Hematopoietic multipotent progenitor cell treated with erythropoietin and hydrocortisone succinate and interleukin-3 and kit ligand, for 15 days (in vitro differentiated cells): ENCODE measurements around the gene GJC1.

Source experiments
- DNase-seq: peaks from one replicate; pipeline ENCODE4 v3.0.0-alpha.2; 2015; ENCODE audit warnings: low spot score

The GJC1 gene

DNA sequence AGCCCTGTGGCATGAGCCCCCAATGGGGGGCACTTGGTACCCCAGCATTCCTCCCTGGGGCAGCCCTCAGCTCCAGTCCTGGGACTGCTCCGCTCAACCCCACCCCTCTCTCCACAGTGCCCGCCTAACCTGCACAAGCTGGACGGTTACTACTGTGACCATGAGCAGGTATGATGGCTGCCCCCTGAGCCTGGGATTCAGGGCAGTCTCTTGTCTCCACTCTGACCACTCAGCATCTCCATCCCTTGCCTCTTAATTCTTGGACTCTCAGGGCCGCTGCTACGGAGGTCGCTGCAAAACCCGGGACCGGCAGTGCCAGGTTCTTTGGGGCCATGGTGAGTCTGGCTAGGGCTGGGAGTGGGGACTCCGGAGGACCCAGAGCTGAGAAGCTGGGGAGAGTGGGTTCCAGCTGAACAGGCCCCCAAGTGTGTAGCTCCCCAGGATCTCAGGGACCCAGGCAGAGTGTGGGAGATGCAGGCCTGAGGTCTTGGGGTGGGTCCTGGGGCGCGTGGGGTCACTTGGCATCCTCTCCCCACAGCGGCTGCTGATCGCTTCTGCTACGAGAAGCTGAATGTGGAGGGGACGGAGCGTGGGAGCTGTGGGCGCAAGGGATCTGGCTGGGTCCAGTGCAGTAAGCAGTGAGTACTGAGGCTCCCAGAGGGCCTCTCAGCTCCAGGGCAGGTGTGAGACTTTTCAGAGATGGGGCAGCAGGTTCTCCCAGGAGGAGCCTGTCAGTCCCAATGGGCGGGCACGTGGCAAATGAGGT is 53.3 kb downstream of the GJC1 start:
- DNase-seq: no peak

DNA sequence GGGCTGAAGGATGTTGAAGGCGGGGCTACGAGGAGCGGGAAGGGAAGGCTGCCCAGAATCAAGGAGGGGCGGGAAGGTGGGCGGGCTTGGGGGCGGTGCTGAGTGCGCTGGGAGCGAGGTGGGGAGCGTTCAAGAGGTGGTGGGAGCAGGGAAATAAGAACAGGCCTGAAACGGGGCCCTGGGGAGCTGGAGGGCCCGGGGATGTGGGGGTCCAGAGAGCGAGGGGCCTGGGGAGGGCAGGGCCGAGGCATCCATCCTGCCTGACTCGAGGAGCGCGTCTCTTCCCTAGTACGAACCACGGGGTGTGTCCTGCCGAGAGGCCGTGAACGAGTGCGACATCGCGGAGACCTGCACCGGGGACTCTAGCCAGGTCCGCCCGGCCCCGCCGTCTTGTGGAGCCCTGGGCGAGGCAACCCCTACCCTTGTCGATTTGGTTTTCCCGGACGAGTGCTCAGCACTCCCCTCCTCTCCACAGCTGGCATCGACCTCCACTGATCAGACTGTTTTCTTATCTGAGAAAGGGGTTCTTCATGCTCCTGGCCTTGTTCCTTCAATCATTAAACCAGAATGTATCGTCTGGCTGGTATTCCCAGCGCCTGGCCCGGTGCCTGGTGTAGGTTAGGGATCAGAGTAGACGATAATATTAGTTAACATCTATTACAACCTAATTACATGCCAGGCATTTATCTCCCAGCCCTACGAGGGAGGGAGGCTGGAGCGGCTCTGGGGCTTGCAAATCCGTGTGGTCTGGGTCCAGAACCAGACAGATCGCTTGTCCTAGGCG is 54.1 kb downstream of the GJC1 start:
- DNase-seq: no peak

DNA sequence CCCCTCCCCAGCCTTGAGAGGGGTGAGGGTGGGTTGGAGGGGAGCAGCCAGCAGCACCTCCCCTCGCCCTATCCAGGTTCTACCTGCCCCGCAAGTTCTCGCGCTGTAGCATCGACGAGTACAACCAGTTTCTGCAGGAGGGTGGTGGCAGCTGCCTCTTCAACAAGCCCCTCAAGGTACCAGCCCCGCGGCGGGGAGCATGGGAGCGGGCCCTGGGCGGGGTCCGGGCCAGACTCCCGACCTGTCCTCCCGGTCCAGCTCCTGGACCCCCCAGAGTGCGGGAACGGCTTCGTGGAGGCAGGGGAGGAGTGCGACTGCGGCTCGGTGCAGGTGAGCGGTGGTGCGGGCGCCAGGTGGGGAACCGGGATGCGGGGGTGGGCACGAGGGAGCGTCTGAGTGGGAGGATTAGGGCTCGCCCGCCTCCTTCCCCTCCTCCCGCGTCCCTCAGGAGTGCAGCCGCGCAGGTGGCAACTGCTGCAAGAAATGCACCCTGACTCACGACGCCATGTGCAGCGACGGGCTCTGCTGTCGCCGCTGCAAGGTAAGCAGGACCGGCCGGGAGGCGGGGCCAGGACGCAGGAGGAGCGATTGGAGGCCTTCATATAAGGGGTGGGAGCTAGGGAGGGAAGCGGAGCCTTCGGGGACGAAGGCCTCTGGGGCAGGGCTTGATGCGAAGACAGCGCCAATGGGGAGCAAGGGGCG is 54.8 kb downstream of the GJC1 start:
- peak; percentile 87 for DNase-seq

DNA sequence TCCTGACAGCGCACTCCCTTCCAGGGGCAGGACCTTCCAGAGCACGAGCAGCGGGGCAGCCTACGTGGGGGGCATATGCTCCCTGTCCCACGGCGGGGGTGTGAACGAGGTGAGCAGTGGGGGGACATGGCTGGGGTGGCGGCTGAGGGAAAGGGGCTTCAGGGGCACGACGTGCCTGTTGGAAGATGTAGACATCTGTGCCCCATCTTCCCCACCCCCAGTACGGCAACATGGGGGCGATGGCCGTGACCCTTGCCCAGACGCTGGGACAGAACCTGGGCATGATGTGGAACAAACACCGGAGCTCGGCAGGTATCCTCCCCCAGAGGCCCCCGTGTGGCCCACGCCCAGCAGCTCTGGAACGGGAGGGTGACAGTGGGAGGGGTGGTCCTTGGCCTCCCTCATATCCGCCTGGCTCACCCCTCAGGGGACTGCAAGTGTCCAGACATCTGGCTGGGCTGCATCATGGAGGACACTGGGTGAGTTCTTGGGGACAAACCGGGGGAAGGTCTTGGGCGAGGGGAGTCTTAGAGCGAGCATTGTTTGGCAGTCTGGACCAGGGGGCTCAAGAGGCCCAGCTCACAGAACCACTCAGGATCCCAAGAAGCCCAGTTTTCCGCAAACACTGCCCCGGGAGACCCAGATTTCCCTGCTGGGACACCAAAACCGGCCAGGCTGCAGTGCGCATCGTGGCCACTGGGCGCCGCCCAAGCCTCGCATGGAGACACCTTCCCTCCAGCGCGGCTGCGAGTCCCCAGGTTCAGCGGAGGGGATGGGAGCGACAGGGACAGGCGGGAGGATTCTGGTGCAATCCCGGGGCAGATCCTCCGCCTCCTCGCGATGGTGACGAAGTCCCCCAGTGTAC is 55.6 kb downstream of the GJC1 start:
- peak; percentile 76 for DNase-seq

DNA sequence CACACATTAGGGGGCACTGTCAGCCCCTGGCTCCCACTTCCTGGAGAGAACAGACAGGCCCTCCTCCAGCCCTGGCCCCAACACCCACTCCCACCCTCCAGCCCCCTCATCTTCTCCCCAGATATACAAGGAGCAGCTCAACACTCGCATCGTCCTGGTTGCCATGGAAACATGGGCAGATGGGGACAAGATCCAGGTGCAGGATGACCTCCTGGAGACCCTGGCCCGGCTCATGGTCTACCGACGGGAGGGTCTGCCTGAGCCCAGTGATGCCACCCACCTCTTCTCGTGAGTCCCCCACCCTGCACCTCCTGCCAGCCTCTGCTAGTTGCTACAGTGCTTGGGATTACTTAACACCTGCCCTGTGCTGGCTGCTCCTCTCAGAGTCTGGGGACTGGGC is 56.9 kb downstream of the GJC1 start:
- no peak for DNase-seq

DNA sequence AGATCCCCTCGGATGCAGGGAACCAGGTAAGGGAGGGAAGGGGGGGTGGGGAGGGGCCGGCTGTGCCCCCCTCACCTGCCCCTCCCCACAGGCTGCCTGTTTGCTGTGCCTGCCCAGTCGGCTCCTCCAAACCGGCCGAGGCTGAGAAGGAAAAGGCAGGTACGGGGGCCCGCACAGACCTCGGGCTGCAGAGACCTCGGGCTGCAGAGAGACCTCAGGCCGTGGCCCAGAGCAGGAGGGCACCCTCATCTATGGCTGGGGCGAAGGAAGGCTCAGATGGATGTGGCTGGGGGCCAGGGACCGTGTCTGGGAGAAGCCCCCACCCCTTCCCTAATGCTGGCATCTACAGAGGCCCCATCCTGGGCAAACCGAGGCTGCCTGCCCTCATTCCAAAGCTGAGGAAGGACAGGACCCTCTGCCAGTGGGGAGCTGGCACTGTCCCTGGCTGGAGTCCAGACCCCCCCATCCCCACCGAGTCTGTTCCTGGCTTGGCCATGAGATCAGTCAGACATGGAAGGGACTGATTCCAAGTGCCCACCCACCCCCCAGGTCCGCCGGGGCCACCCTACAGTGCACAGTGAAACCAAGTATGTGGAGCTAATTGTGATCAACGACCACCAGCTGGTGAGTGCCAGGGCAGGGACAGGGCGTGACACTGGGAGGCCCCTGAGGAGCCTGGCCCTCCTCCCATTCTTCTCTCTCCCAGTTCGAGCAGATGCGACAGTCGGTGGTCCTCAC is 57.6 kb downstream of the GJC1 start:
- DNase-seq: no peak

DNA sequence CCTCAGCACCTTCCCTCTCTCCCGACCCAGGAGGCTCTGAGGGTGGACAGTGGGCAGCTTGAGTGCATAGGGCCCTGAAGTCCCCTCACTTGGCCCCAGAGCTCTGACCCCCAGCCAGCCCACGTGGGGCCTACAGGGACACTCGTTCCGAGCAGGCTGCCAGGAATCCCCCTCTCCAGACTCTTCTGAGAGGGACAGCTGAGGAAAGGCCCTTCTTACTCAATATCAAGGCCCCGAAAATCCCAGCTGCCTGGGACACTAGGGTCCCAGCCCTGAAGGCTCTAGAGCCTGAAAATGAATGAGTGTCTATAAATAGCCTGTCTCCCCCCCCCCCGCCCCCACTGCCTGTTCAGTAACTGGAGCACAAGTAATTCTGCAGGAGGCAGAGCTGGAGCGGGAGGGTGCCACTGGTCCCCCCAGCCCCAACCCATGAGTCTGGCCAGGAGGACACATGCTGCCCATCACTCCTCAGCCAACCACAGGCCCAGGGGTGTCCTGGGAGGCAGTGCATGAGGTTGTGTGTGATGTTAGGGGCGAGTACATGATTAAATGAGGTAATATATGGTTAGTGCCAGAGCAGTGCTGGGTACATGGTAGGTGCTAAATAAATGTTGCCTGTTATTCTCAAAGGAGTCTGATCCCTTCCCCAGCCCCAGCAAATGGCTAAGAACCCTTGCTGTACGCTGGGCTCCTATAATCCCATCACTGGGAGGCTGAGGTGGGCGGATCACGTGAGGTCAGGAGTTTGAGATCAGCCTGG is 59.7 kb downstream of the GJC1 start:
- DNase-seq: no peak

DNA sequence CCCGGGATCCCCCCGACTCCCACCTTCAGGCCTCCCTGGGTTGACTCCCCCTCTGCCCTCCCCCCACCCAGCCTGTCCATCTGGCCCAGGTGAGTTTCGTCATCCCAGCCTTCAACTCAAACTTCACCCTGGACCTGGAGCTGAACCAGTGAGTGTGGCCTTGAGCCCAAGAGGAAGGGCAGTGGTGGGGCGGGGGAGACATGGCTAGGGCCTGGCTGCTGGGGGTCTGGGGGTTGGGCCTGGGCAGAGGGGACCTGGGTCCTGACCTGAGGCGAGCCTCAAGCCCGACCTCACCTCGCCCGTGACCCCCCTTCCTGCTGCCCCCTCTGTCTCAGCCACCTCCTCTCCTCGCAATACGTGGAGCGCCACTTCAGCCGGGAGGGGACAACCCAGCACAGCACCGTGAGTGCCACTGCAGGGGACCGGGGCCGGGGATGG is 60.4 kb downstream of the GJC1 start:
- no peak for DNase-seq

DNA sequence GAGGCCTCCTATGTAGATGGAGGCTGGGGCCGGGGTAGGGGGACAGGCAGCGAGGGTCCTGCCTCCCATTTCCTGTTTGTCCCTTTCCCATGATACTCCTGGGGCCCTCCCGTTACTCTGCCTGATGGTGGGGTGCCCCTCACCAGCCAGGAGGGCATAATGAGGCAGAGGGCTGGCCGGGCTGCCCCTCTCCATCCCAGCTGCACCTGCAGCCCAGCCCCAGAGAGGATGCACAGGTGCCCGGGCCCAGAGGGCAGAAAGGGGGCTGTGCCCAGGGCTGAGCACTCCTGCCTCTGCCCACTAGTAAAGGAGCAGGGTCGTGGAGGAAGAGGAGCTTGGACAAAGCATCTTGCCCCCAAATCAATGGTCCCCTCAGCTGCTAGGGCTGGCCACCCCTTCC is 60.9 kb downstream of the GJC1 start:
- no peak for DNase-seq

DNA sequence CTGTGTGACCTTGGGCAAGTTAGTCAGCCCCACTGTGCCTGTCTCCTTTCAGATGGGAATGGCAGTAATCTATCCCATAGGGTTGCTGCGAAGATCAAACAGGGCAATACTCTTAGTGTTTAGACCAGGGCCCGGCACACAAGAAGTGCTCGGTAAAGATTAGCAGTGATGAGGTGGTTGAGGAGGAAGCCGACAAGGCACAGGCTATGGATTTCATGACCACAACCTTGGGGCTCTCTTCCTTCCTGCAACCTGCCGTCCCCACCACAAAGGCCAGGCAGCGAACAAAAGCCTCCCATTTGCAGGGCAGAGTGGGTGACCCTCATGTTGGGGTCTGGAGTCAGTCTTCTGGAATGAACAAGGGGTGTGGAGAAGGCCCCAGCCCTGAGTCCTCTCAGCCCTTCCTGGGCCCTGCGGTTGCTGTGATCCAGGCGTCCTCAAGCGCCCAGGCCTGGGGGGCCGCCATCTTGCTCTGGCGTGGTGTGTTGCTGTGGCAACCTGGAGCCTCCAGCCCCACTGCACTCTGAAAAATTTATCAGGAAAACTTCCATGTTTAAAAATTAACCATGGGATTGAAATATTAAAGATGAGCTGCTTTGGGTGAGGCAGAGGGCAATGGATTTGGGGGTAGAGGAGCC is 61.5 kb downstream of the GJC1 start:
- DNase-seq: no peak

DNA sequence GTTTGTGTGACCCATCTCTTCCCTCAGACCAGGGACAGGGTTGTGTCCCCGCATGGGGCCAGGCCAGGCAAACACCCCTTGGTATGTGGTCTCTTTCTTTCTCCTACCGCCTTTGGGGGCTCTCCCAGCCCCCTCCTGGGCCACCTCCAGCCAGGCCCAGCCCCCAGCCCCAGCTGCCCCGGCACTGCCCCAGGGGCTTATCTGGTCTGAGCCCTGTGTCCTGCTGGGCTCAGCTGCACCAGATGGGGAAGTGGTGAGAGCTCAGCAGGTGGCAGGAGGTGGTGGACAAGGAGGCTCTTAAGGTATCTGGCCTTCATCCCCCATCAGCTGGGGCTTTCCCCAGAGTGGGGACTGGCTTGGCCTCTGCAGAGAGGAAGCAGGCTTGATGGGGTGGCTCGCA is 62.6 kb downstream of the GJC1 start:
- no peak for DNase-seq

DNA sequence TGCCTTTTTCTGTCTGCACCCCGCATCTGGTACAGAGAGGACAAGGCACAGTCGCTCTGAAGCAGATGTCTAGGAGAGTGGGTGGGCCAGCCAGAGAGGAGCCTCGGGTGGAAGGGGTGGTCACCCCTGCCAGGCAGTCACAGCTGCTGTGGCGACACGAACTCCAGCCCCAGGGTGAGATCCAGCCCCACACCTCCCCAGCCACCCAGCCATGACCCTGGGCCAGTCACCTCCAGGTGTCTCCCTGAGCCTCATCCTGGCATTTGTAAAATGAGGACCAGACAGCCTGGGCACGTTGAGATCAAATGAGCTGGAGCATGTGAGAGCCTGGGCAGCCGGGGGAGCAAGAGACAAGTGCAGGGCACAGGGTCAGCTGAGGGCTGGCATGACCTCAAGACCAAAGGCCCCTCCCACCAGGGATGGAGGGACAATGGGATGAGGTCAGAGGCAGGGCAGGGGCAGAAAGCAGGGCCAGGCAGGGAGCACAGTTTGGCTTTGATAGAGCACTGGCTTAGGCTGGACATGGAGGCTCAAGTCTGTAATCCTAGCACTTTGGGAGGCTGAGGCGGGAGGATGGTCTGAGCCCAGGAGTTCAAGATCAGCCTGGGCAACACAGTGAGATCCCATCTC is 63.6 kb downstream of the GJC1 start:
- DNase-seq: no peak

DNA sequence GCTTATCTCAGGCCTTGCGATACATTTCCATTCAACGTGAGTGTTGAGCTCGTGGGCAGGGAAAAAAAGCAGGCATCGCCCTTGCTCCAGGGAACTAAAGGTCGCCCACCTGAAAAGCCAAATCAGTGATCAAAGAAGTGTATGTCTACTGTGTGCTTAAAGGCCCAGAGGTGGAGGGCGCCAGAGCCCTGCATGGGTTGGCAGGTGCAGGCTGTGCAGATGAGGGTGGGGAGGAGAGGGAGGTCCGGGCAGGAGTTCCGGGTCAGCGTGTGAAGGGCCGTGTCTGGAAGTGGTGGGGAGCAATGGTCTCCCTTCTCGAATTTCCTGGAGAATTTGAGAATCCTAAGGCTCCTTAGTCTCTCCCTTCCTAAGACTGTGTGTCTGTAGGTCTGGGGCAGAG is 64.1 kb downstream of the GJC1 start:
- DNase-seq: no peak

DNA sequence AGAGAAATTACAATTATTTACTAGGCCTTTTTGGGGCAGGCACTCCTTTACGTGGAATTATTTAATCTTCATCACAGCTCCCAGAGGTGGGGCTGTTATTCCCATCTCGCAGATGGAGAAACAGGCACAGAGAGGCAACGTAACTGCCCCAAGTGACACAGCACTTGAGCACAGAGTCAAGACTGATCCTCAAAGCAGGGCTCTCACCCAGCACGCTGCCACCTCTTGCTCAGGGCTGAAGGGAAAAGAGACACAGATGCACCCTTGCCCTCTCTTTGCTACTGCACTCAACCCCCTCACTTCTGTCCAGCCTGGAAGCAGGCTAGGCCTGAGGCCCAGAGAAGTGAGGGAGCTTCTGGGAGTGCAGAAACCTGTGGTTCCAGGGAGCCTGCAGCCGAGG is 66.9 kb downstream of the GJC1 start:
- no peak for DNase-seq

DNA sequence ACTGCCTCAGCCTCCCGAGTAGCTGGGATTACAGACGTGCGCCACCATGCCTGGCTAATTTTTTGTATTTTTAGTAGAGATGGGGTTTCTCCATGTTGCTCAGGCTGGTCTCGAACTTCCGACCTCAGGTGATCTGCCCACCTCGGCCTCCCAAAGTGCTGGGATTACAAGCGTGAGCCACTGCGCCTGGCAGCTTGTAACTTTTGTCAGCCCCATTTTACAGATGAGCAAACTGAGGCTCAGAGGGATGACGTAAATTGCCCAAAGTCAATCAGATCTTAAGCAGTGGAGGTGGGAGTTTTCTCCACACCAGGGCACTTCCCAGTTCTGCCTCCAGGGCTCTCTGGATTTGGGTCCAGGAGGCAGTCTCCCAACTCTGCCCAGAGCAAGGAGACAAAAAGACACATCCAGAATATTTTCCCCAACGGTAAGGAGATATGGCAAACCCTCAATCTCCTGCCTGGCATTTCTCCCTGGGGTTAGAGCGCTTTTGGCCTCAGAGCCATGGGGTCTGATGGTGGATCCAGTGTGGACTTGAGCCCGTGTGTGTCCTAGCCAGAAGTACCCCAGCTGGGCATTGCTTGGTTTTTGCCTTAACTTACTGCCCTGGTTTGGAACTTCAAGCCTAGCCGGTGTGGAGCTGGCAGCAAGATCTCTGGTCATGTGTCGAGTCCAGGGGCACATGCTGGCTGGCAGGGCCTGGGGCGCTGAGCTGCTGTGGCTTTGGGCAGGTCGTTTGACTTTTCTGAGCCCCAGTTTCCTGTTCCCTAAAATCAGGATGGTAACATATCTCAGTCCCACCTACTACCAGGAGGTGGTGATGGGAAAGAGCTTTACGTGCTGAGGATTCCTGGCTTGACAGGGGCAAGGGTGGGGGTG is 67.9 kb downstream of the GJC1 start:
- DNase-seq: no peak

DNA sequence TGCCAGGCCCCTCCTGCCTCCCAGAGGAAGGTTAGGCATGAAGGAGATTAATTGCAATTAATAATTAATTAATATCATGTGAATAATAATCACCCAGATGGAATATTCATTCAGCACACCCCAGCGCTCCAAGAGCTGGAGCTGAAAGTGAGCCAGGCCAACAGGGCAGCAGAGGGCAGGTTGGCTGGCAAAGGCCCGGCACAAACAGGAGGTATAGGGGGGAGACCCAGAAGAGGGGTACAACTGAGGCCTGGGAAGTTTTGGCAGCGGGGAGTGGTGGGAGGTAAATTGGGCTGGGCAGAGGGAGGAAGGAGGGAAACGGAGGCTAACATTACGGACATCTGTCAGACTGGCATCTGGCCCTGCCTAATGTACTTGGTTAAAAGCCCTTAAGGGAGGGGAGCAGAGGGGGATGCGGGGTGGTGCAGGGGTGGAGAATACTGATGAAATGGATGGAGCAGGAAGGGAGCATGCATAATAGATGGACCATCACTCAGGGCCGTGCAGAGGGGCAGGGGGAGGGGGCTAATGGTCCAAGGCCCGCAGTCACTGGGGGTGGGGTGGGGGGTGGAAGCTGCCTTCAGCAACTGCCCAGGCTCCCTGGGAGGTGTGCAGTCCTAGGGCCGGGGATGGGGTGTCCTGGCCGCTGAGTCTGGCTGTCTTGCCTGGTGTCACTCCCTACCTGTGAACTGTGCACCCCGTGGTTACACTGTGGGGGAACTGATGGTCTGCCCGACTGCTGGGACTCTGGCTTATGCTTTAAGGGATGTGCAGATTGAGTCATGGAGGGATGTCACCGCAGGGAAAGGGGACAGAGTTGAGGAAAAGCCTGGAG is 69.4 kb downstream of the GJC1 start:
- DNase-seq: no peak

DNA sequence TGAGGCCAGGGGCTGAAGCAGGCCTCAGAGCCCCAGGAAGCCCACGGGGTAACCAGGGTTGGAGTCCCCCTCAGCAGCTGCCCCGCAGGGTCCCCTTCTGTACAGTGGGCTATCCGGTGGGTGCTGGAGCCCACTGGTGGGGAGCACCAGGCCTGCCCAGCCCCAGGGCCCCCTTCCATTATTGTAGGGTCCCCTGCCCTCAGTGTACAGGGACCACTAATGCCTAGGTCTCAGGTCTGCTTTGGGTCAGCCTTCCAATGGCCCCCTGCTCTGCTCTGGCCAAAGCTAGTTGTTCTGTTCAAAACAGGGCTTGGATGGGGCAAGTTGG is 70.2 kb downstream of the GJC1 start:
- DNase-seq: no peak
